Measurements from ENCODE around the gene SF3B3.
"Not testable (repeated sequence)": the region's sequence is repeated elsewhere in the genome, so short reads cannot be mapped to it uniquely, and the experiment has no call there.

The SF3B3 gene

GRCh38 chr16:70588565-70588964 lies 64.9 kb downstream of the SF3B3 start:
- no peak for TF ChIP-seq CTCF (IDR thresholded peaks at IDR 0.05; ENCODE audit: low read depth, low read length)
- no peak overlapping the region for H3K4me3 ChIP-seq (replicated peaks in 1 of 2; ENCODE audit: low read depth in 2 of 2, low read length in 2 of 2)
- peak; percentile 66 to 69 for DNase-seq (ENCODE audit: low read depth in 2 of 2)

- DNase-seq (ENCODE audit: low read depth in 2 of 2); H3K4me3 ChIP-seq (replicated peaks in 1 of 2; ENCODE audit: low read depth in 2 of 2, low read length in 2 of 2): not testable (repeated sequence)
Observed at GRCh38 chr16:70589416-70589815, 65.8 kb downstream of the SF3B3 start.

- DNase-seq (ENCODE audit: low read depth in 2 of 2) = peak; percentile 65 to 82
- no peak overlapping the region for H3K4me3 ChIP-seq (replicated peaks in 1 of 2; ENCODE audit: low read depth in 2 of 2, low read length in 2 of 2)
- no peak for TF ChIP-seq CTCF (IDR thresholded peaks at IDR 0.05; ENCODE audit: low read depth, low read length)
Observed at GRCh38 chr16:70589998-70590471, 66.4 kb downstream of the SF3B3 start.

- H3K4me3 ChIP-seq (replicated peaks in 1 of 2; ENCODE audit: low read depth in 2 of 2, low read length in 2 of 2) = no peak overlapping the region
- DNase-seq (ENCODE audit: low read depth in 2 of 2) = peak in 1 of 2 donors; percentile 49
Observed at GRCh38 chr16:70590722-70591415, 67.3 kb downstream of the SF3B3 start.

GRCh38 chr16:70591615-70592014 lies 68.0 kb downstream of the SF3B3 start:
- no peak for TF ChIP-seq CTCF (IDR thresholded peaks at IDR 0.05; ENCODE audit: low read depth, low read length)
- DNase-seq (ENCODE audit: low read depth in 2 of 2) = no peak
- H3K4me3 ChIP-seq (replicated peaks in 1 of 2; ENCODE audit: low read depth in 2 of 2, low read length in 2 of 2) = no peak overlapping the region

More at GRCh38 chr16:70590722-70591415, 67.3 kb downstream of the SF3B3 start:
- no peak for TF ChIP-seq CTCF (IDR thresholded peaks at IDR 0.05; ENCODE audit: low read depth, low read length)

GRCh38 chr16:70592106-70592571 lies 68.5 kb downstream of the SF3B3 start:
- TF ChIP-seq CTCF (IDR thresholded peaks at IDR 0.05; ENCODE audit: low read depth, low read length) = no peak
- no peak overlapping the region for H3K4me3 ChIP-seq (replicated peaks in 1 of 2; ENCODE audit: low read depth in 2 of 2, low read length in 2 of 2)
- peak in 1 of 2 donors; percentile 41 for DNase-seq (ENCODE audit: low read depth in 2 of 2)

GRCh38 chr16:70593544-70593943 lies 69.9 kb downstream of the SF3B3 start:
- H3K4me3 ChIP-seq (replicated peaks in 1 of 2; ENCODE audit: low read depth in 2 of 2, low read length in 2 of 2) = no peak overlapping the region
- no peak for TF ChIP-seq CTCF (IDR thresholded peaks at IDR 0.05; ENCODE audit: low read depth, low read length)
- no peak for DNase-seq (ENCODE audit: low read depth in 2 of 2)
